ENCODE results near the gene MAGI2.
"Not testable (repeated sequence)": the region's sequence is repeated elsewhere in the genome, so short reads cannot be mapped to it uniquely, and the experiment has no call there.

The MAGI2 gene

DNA sequence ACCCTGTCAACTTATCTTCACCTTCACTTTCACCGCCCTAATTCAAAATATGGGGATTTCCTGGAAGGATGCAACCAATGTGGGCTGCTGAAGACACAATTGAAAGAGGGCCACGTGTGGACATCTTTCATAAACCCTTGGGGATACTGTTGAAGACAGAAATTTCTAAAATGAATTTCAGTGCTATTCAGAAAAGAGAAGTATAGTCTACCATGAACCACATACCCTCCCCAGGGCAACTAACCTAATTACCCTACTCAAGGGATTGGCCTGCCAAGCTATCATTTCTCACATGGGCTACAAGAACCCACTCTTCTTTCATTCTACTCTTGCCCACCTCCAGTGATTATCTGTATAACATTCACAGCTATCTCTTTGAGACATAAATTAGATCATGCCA is 1428.9 kb downstream of the MAGI2 start:
- in situ Hi-C loops (cut with HindIII; ENCODE audit: low sequenced_read_pairs) = no loop called here

- in situ Hi-C loops (cut with HindIII; ENCODE audit: low sequenced_read_pairs) = no loop called here
These were observed 1430.3 kb downstream of the MAGI2 start for GRCh38 chr7:78023191-78023590.

GRCh38 chr7:78022165-78022564 is 1431.3 kb downstream of the MAGI2 start:
- in situ Hi-C loops (cut with HindIII; ENCODE audit: low sequenced_read_pairs) = no loop called here

- in situ Hi-C loops (cut with HindIII; ENCODE audit: low sequenced_read_pairs) = no loop called here
These were observed 1432.6 kb downstream of the MAGI2 start for GRCh38 chr7:78020874-78021249.

DNA sequence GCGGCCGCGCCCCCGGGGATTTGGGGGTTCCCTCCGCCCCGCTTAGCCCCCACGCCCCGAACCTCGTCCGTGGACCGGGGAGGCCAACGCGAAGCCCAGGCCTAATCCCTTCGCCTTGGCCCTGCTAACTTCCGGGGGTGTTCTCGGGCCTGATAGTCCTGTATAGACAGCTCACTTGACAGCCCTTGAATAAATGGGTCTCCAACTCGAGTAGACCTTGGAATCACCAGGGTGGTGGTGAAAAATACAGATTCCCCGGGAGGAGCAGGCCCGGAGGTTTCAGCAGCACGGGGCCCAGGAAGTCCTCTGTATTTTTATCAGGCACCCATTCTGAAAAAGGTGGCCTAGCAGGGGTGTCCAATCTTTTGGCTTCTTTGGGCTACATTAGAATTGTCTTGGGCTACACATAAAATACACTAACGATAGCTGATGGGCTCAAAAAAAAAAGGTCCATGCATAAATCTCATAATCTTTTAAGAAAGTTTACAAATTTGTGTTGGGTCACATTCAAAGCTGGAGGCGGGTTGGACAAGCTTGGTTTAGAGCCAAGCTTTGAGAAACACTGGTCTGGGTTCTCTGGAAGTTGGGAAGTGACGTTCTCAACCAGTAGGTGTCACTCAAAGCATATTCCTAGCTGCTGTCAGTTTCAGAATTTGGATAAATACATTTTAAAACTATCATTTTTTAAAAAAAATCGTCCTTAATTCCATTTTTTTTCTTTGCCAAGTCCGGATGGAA is 1433.2 kb downstream of the MAGI2 start:
- in situ Hi-C loops (cut with HindIII; ENCODE audit: low sequenced_read_pairs) = no loop called here

- in situ Hi-C loops (cut with HindIII; ENCODE audit: low sequenced_read_pairs) = no loop called here
These were observed 1433.9 kb downstream of the MAGI2 start for GRCh38 chr7:78019447-78020135.

GRCh38 chr7:78018641-78019446 is 1434.6 kb downstream of the MAGI2 start:
- in situ Hi-C loops (cut with HindIII; ENCODE audit: low sequenced_read_pairs) = no loop called here

DNA sequence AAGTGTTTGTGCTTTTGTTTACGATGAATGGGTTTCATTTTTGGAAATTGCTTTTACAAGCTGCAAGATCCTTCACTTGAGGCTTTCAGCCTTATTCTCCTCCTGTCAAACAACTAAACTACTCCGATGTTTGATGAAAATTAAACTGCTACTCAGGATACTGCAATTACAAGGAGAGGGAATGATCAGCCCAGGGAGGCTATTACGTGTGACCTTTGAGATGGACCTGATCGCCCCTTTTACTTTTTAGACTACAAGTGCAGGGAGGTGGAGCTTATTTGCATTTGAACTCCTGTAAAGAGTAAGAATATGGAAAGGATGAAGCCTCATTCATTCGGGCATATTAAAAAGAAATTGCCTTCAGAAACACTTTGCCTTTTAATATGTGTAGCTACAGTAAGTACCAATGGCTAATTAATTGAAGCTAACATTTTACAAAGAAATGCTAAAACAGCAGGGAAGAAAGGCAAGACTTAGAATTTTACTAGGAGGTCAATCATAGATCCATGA is 1435.8 kb downstream of the MAGI2 start:
- in situ Hi-C loops (cut with HindIII; ENCODE audit: low sequenced_read_pairs) = no loop called here

DNA sequence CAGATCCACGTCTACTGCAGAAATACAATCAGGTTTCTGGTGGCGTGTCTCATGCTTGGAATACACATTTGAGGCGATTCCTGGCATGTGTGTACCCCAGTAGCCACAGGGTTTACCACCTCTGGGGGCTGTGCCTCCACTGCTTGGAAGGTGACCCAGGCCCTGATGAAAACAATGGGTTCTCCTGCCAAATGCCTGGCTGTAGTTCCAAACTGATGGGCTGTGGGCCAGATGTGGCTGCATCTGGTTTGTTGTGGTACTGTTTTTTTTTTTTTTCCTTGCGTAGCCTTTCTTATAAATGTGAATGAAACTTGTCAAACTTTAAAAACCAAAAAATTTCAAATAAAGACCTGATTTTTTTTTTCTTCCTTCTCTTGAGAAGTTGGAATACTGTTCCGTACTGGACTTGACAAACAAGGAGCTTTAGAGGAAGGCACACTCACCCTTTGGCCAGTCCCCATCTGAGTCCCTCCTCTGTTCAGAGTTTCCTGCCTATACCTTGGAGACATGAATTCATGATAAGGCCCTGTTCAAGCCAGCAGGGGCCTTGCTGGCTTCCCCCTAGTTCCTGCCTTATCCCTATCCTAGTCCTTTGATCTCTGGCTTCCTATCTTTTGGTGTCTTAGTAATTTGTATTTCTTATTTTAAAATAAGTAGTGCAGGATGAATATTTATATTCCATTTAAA is 1437.8 kb downstream of the MAGI2 start:
- in situ Hi-C loops (cut with HindIII; ENCODE audit: low sequenced_read_pairs) = no loop called here

- in situ Hi-C loops (cut with HindIII; ENCODE audit: low sequenced_read_pairs) = no loop called here
These were observed 1439.1 kb downstream of the MAGI2 start for GRCh38 chr7:78014401-78014800.

DNA sequence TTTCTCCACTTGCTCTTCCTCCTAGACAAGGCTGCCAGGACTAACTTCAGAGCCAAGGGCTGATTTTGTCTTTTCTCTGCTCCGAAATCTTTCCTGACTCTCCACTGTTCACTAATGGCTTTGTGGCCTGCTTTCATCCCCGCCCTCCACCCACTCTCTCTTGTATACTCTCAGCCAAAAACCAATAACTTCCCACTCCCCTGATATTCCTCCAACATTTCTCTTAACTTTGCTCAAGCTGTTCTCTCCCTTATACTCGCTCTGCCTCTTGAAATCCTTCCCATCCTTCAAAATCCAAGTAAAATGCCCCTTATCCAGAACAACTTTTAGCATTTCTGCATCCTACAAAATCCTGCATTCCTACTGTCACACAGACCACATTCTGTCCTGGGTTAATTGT is 1440.1 kb downstream of the MAGI2 start:
- in situ Hi-C loops (cut with HindIII; ENCODE audit: low sequenced_read_pairs) = no loop called here

DNA sequence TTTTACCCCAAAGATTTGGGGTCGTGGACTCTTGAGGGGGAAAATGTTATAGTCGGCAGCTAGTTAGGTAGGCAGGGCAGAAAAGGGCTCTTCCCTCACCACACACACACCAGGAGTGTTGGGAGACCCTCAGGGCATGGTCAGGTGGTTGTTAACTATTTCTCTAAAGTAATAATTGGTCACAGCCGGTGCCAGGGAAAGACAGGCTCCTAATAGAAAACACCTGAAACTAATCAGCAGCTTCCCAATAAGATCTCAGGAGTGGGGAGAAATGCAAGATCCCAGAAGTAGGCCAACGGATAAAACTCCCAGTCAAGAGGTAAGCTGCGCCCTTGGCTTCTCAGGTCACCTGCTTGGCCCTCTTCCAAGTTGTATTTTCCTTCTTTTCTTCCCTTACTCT is 1441.8 kb downstream of the MAGI2 start:
- in situ Hi-C loops (cut with HindIII; ENCODE audit: low sequenced_read_pairs) = no loop called here

- in situ Hi-C loops (cut with HindIII; ENCODE audit: low sequenced_read_pairs) = no loop called here
These were observed 1446.2 kb downstream of the MAGI2 start for GRCh38 chr7:78007231-78007630.

DNA sequence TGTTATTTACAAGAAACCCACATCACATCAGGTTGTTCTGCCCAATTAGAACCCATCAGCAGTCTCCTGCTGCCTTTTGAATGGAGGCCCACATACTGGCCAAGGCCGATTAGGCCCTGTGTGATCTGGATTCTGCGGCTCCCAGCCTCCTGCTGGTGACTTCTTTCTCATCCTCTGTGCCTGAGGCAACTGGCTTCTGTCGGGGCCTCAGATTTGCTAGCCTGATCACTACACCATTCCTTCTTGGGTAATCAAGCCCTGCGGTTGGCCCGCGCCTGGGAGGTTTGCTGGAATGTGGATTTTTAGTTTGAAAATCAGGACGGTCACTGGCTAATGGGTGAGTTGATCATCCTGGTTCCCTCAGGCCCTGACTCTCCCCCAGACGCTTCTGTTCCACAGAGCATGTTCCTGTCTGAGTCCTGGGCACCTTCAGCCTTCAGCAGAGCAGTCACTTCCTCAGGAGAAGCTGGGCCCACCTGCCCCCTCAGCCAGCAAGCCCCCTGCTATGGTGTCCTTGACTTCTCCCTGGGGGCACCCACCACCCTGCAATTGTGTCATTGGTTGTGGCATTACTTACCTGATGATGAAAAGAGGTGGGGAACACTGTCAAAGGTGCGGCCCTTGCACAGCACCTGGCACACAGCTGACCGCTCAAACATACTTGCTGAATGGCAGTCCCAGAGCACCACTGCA is 1447.3 kb downstream of the MAGI2 start:
- in situ Hi-C loops (cut with HindIII; ENCODE audit: low sequenced_read_pairs) = no loop called here

DNA sequence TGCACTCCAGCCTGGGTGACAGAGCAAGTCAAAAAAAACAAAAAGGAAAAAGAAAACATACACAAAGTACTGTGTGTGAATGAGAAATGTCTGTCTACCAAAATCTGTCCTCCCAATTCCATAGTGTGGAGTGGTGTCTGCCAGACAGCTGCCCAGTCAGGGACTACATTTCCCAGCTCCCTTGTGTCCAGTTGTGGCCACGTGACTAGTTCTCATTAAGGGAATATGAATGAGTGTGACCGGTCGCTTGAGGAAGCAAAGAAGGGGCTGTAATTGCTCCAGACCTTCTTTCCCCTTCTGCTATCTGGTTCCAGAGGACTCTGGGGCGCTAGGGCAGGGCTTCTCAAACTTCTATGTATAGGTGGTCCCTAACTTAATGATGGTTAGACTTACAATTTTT is 1450.8 kb downstream of the MAGI2 start:
- in situ Hi-C loops (cut with HindIII; ENCODE audit: low sequenced_read_pairs) = no loop called here

GRCh38 chr7:78002021-78002420 is 1451.4 kb downstream of the MAGI2 start:
- in situ Hi-C loops (cut with HindIII; ENCODE audit: low sequenced_read_pairs) = no loop called here

DNA sequence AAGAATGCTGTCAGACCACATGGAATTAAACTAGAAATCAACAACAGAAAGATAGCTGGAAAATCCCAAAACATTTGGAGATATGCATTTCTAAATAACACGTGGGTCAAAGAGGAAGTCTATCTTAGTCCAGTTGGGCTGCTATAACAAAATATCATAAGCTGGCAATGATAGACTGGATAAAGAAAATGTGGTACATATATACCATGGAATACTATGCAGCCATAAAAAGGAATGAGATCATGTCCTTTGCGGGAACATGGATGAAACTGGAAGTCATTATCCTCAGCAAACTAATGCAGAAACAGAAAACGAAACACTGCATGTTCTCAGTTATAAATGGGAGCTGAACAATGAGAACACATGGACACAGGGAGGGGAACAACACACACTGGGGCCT is 1454.3 kb downstream of the MAGI2 start:
- in situ Hi-C loops (cut with HindIII; ENCODE audit: low sequenced_read_pairs) = not testable (repeated sequence)

DNA sequence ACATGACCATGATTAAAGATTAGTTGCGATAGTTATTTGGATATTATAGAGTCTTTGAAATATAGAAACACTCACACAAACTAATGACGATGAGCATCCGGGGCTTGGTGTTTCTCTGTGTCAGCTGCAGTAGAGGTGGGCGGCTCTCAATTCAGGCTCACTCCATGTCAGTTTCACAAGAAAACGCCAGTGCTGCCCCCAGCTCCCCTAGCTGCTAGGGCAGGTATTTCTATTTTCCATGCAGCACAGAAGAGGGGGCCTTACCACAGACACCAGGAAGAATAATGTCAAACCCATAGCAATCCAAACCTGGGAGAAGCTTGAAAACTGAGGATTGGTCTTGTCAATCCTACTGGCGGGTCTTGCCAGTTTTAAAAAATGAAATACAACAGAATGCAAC is 1457.8 kb downstream of the MAGI2 start:
- in situ Hi-C loops (cut with HindIII; ENCODE audit: low sequenced_read_pairs) = no loop called here

- in situ Hi-C loops (cut with HindIII; ENCODE audit: low sequenced_read_pairs) = no loop called here
These were observed 1459.6 kb downstream of the MAGI2 start for GRCh38 chr7:77993838-77994237.

- in situ Hi-C loops (cut with HindIII; ENCODE audit: low sequenced_read_pairs) = no loop called here
These were observed 1461.8 kb downstream of the MAGI2 start for GRCh38 chr7:77991656-77992055.
